T-helper 2 cell treated with Interferon-gamma antibody and Interleukin-4, amounts not matched to agents 5 μg/mL and 100 μg/mL, for 36 hours (primary cell): Measurements from ENCODE around the gene UTF1.

Experiments used
- DNase-seq: peaks from one replicate; pipeline ENCODE4 v3.0.0; 2021; ENCODE audit warnings: low spot score
- H3K27ac Mint-ChIP-seq: one replicate; pipeline ENCODE4 v1.8.0; 2021; ENCODE audit warnings: mild to moderate bottlenecking, mixed read lengths
- H3K27me3 Mint-ChIP-seq: one replicate; pipeline ENCODE4 v1.8.0; 2021; ENCODE audit warnings: low read depth, mixed read lengths
- H3K36me3 Mint-ChIP-seq: one replicate; pipeline ENCODE4 v1.8.0; 2021; ENCODE audit warnings: low read depth, mixed read lengths
- H3K4me1 Mint-ChIP-seq: one replicate; pipeline ENCODE4 v1.8.0; 2021; ENCODE audit warnings: low read depth, mixed read lengths
- H3K4me3 Mint-ChIP-seq: one replicate; pipeline ENCODE4 v1.8.0; 2022; ENCODE audit warnings: mild to moderate bottlenecking, moderate library complexity, mixed read lengths
- H3K9me3 Mint-ChIP-seq: one replicate; pipeline ENCODE4 v1.8.0; 2021; ENCODE audit warnings: mixed read lengths

Gene UTF1

DNA sequence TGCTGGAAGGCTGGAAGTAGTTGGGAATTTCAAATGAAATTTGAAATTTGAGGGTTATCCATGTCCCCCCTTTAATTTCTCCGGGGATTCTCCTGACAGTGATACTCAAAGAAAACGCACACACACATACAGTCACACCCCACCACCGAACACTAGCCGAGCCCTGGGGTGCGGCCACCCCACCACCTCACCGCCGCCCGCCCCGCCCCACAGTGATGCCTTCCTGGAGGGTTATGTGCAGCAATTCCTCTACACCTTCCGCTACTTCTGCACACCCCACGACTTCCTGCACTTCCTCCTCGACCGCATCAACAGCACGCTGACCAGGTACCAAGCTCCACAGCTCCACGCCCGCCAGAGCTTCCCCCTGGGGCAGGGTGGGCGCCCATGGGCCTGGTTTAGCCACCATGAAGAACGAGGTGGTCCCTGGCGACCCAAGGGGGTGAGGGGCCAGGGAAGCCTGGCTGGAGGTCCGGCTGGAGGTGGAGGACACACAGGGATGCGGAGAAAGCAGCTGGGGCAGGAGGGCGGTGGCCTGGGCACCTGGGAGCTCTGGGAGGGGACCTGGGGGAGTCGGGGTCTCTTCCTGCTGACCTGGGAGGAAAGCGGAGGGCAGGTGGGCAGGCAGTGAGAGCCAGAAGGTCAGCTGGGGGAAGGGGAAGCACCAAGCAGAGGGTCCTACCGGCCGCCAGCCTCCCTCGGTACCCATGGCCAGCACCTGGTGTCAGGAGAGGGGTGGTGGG lies 19.4 kb upstream of the UTF1 start:
- Mint-ChIP-seq H3K27ac (no peak overlapping the region), H3K4me1 (peaks cover 2% of the 10 kb centered on the region), H3K36me3 (no peaks in the 10 kb centered on the region), H3K4me3 (peak overlapping the region; percentile 56), H3K9me3 (no peaks in the 10 kb centered on the region), H3K27me3 (no peaks in the 10 kb centered on the region)
- no peak for DNase-seq

DNA sequence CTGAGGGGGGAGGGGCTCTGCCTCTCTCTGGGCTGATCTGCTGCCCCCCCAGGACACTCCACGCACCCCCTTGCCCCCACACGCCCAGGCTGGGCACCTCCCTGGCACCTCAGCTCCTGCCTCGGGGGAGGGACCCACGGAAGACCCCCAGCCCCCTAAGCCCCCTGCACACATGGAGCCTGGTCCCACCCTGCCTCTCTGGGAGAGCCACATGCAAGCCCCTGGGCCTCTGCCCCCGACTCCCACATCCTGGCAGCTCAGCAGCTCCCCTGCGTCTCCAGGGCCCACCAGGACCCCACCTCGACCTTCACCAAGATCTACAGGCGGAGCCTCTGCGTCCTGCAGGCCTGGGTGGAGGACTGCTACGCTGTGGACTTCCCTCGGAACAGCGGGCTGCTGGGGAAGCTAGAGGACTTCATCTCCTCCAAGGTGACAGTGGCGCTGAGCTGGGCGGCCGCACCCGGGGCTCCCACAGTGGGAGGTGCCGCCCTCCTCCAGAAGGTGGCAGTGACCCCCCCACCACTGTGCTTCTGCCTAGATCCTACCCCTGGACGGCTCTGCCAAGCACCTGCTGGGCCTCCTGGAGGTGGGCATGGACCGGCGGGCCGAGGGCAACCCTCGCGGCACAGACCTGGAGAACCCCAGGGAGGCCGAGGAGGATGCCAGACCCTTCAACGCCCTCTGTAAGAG lies 18.7 kb upstream of the UTF1 start:
- Mint-ChIP-seq H3K4me3 (no peak overlapping the region), H3K9me3 (no peaks in the 10 kb centered on the region), H3K36me3 (no peaks in the 10 kb centered on the region), H3K27ac (no peak overlapping the region), H3K27me3 (no peaks in the 10 kb centered on the region), H3K4me1 (peaks cover 2% of the 10 kb centered on the region)
- no peak for DNase-seq

DNA sequence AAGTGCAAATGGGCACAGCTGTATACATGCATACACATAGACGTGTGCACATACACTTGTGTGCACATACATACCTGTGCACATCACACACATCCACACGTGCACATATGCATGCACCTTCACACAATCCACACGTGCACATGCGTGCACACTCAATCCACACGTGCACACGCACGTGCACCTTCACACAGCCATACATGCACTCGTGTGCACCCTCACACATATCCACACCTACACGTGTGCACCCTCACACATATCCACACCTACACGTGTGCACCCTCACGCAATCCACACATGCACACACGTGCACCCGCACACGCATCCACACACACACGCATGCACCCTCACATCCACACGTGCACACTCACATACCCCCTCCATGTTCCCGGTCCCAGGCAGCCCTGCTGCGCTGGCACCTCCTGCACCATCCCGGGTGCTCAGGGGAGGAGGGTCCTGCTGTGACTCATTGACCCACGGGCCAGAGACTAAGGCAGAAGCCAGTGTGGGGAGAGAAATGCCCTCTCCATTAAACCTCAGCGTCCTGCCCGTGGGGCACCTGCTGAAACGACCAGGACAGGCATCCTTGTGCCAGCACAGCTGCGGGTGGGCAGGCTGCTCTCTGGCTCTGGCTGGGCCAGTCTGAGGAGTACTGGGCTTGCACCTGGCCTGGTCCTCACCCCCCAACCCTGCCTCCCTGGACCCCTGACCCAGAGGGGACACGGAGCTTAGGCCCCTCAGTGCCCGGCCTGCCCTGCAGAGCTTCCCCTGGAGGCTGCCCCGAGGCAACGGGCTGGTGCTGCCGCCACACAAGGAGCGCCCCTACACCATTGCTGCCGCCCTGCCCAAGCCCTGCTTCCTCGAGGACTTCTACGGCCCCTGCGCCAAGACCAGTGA lies 17.8 kb upstream of the UTF1 start:
- peaks cover 2% of the 10 kb centered on the region for H3K4me1 Mint-ChIP-seq

GRCh38 chr10:133212853-133213494 lies 17.0 kb upstream of the UTF1 start:
- Mint-ChIP-seq H3K4me1 (peaks cover 2% of the 10 kb centered on the region), H3K27me3 (no peaks in the 10 kb centered on the region), H3K27ac (no peak overlapping the region), H3K36me3 (no peaks in the 10 kb centered on the region), H3K4me3 (no peak overlapping the region), H3K9me3 (no peaks in the 10 kb centered on the region)
- DNase-seq: no peak

More for the DNA sequence above, 17.8 kb upstream of the UTF1 start:
- Mint-ChIP-seq H3K27me3 (no peaks in the 10 kb centered on the region), H3K36me3 (no peaks in the 10 kb centered on the region), H3K4me3 (no peak overlapping the region), H3K9me3 (no peaks in the 10 kb centered on the region), H3K27ac (peak overlapping the region; percentile 41)
- DNase-seq: no peak

DNA sequence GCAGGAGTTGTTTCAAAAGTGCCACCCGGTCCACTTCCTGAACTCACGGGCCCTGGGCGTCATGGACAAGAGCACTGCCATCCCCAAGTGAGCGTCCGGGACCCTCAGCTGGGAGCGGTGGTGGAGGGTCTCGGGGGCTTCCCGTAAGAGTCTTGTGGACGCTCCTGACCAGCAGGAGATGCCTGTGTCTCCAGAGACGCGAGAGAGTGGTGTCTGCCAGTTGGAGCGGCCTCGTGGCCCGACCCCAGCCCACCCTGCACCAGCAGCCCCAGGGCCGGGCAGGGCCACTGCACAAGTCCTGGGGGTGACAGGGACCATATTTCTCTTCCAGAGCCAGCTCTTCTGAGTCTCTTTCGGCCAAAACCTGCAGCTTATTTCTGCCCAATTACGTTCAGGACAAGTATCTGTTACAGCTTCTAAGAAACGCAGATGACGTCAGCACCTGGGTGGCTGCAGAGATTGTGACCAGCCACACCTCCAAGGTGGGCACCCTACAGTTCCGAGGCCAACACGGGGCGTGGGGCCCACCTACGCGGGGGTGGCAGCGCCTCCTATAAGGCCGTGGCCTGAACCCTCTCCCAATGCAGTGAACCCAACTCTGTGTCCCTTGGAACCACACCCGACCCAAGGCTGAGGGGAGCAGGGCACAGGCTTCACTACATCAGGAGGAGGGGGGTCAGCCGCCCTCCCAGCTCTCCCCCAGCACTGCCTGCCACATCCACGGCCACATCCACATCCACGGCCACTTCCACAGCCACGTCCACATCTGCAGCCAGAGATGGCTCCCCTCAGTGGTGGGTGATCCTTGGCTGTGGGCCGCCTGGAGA lies 16.2 kb upstream of the UTF1 start:
- Mint-ChIP-seq H3K27ac (no peak overlapping the region), H3K4me3 (no peak overlapping the region), H3K4me1 (peaks cover 2% of the 10 kb centered on the region), H3K27me3 (no peaks in the 10 kb centered on the region), H3K36me3 (no peaks in the 10 kb centered on the region), H3K9me3 (no peaks in the 10 kb centered on the region)
- DNase-seq: no peak

DNA sequence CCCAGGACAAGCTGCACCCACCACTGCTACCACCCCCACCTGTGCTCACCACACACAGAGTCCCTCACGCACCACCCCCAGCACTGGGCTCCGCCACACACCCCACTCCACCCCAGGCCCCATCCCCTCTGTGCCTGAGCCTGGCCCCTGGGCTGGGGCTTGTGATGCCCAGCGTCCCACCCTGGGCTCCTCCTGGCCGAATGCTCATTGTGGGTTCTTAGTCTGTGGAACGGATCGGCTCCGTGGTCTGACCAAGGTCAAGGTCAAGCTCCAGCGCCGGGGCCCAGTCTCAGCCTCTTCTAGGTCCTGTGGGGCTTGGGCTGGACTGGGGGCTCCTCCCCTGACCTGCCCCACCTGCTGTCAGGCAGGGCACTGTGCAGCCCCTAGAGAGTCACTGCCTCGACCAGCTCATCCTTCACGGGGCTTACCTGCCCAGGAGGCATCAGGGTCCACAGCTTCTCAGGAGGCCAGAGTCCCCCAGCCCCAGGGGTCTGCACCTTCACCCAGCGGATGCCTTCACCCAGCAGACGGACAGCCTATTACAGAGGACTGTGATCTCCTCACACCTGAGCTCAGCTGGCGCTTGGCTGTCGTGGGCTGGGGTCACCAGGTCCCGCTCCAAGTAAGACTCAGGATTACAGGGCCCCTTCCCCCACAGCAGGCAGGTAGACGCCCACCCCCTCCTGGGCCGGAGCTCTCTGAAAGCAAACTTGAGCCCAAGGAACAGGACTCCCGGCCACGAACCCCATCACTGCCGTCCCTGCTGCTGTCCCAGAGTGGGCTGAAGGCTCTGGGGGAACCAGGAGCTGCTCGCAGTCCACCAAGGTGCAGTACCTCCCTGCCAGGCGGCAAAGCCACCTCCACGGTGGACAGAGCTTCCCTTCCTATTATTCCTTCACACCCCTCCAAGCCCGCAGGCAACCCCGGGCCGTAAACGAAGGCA lies 15.3 kb upstream of the UTF1 start:
- no peak overlapping the region for H3K4me3 Mint-ChIP-seq
- H3K27me3 Mint-ChIP-seq: no peaks in the 10 kb centered on the region
- H3K36me3 Mint-ChIP-seq: no peaks in the 10 kb centered on the region
- H3K9me3 Mint-ChIP-seq: no peaks in the 10 kb centered on the region
- no peak overlapping the region for H3K27ac Mint-ChIP-seq
- no peak for DNase-seq
- H3K4me1 Mint-ChIP-seq: peaks cover 2% of the 10 kb centered on the region

GRCh38 chr10:133215586-133215985 lies 14.4 kb upstream of the UTF1 start:
- Mint-ChIP-seq H3K4me1 (peaks cover under 1% of the 10 kb centered on the region), H3K27ac (no peak overlapping the region), H3K36me3 (no peaks in the 10 kb centered on the region), H3K9me3 (no peaks in the 10 kb centered on the region), H3K4me3 (no peak overlapping the region), H3K27me3 (no peaks in the 10 kb centered on the region)
- DNase-seq: no peak

GRCh38 chr10:133216776-133217175 lies 13.2 kb upstream of the UTF1 start:
- Mint-ChIP-seq H3K4me3 (no peak overlapping the region), H3K4me1 (no peaks in the 10 kb centered on the region), H3K27me3 (no peaks in the 10 kb centered on the region), H3K9me3 (no peaks in the 10 kb centered on the region), H3K27ac (no peak overlapping the region), H3K36me3 (no peaks in the 10 kb centered on the region)
- DNase-seq: no peak

GRCh38 chr10:133217800-133218589 lies 12.0 kb upstream of the UTF1 start:
- Mint-ChIP-seq H3K27ac (no peak overlapping the region), H3K27me3 (no peaks in the 10 kb centered on the region), H3K4me3 (no peak overlapping the region), H3K36me3 (no peaks in the 10 kb centered on the region), H3K4me1 (no peaks in the 10 kb centered on the region), H3K9me3 (no peaks in the 10 kb centered on the region)
- no peak for DNase-seq

GRCh38 chr10:133218891-133219290 lies 11.1 kb upstream of the UTF1 start:
- no peak overlapping the region for H3K4me3 Mint-ChIP-seq
- DNase-seq: no peak
- H3K36me3 Mint-ChIP-seq: no peaks in the 10 kb centered on the region
- H3K9me3 Mint-ChIP-seq: no peaks in the 10 kb centered on the region
- H3K27ac Mint-ChIP-seq: no peak overlapping the region
- H3K4me1 Mint-ChIP-seq: no peaks in the 10 kb centered on the region
- H3K27me3 Mint-ChIP-seq: no peaks in the 10 kb centered on the region

DNA sequence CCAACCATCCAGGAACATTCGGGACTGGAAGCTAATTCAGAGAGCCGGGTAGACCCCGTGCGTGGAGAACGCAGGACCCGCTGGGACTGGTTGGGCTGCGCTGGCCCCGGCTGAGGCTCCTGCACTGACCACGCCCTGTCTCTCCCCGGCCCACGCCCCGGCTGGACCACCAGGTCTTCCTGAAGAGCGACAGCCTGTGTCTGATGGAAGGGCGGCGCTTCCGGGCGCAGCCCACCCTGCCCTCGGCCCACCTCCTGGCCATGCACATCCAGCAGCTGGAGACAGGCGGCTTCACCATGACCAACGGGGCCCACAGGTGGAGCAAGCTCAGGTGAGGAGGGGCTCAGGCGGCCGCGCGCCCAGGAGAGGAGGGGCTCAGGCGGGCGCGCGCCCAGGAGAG lies 10.2 kb upstream of the UTF1 start:
- Mint-ChIP-seq H3K9me3 (no peaks in the 10 kb centered on the region), H3K27ac (no peak overlapping the region), H3K4me1 (no peaks in the 10 kb centered on the region), H3K4me3 (no peak overlapping the region), H3K36me3 (no peaks in the 10 kb centered on the region), H3K27me3 (no peaks in the 10 kb centered on the region)
- DNase-seq: no peak

DNA sequence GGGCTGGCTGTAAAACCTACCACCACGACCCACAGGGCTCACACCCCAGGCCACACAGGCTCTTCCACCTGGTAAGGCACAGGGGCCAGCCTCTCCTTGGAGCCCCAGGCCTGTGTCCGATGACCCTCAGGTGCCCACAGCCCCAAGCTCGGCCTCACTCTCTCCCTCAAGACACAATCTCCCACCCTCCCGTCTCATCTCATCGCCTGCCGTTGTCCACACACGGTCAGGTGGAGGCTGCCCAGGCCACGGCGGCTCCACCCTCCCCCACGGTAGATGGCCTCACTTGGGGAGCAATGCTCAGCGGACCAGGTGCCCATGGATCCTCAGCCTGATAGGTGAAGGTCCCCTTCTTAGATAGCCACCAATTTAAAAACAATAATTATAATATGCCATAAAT lies 8.7 kb upstream of the UTF1 start:
- peak overlapping the region; percentile 60 for H3K27ac Mint-ChIP-seq
- no peaks in the 10 kb centered on the region for H3K36me3 Mint-ChIP-seq
- no peaks in the 10 kb centered on the region for H3K9me3 Mint-ChIP-seq
- no peaks in the 10 kb centered on the region for H3K27me3 Mint-ChIP-seq
- DNase-seq: no peak
- H3K4me3 Mint-ChIP-seq: no peak overlapping the region
- peaks cover 8% of the 10 kb centered on the region for H3K4me1 Mint-ChIP-seq
